GM21529 (cell line): ENCODE results near the gene CORO2A.
"Not testable (repeated sequence)": the region's sequence is repeated elsewhere in the genome, so short reads cannot be mapped to it uniquely, and the experiment has no call there.

ENCODE experiments used
- ATAC-seq: cut with Tn5 transposase; IDR thresholded peaks from one replicate; pipeline ENCODE4 v1.9.1; 2021; ENCODE audit not compliant: unreplicated experiment

CORO2A gene

DNA sequence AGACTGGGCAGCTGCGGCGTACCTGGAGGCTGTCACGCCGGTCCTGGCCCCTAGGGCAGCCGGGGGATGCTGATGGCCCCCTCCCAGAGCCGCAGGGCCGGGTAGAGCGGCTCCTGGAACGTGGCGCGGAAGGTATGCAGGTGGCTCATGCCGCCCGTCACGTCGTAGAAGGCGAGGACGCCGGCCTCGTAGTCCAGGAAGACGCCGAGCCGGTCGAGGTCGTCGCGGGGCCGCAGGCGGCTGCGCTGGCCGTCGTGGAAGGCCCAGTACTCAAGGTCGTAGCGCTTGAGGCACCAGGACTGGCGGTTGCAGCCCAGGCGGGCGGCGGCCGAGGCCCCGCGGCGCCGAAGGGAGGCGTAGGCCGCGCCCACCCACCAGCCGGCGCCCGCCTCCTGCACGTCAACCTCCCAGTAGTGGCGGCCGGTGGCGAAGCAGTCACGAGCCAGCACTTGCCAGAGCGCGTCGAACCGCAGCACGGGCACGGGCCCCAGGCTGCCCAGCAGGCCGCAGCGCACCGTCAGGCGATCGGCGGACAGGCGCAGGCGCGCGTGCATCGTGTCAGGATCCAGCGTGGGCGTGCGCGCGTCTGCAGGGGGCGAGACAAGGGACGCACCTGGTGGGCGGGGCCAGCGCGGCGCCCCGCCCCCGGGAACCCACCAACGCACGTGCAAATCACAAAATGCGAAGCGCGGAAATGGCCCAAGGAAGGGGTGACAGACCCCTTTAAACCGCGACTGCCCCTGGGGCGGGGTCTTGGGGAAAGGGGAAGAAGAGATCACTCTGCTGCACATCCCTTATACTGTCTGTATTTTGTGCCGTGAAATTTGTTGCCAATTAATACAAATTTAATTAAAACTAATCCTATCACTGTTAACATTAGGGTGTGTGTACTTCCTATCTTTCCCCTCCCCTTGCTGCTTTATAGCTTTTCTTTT, 104.8 kb downstream of the CORO2A start:
- no peak for ATAC-seq

DNA sequence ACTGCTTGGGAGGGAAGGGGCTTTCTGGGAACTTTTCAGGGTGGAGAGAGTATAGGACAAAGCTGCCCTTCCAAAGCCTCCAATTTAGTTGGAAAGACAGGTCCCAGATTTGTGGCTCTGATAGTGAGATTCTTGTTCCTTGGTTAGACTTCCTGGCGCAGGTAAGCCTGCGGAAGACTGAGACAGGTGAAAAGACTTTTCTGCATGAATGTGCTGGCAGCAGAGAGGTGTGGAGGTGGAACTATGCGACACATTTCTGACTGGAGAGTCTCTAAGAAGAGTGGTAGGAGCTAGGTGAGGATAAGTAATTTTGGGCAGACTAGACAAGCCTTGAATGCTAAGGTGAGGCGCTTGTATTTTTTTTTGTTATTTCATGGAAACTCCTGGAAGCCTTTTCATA, 106.0 kb downstream of the CORO2A start:
- ATAC-seq = no peak

- ATAC-seq = no peak
These were observed 106.5 kb downstream of the CORO2A start for GRCh38 chr9:98085944-98086343.

GRCh38 chr9:98085058-98085457, 107.4 kb downstream of the CORO2A start:
- ATAC-seq = no peak

- ATAC-seq = no peak
These were observed 108.0 kb downstream of the CORO2A start for GRCh38 chr9:98084396-98084795.

DNA sequence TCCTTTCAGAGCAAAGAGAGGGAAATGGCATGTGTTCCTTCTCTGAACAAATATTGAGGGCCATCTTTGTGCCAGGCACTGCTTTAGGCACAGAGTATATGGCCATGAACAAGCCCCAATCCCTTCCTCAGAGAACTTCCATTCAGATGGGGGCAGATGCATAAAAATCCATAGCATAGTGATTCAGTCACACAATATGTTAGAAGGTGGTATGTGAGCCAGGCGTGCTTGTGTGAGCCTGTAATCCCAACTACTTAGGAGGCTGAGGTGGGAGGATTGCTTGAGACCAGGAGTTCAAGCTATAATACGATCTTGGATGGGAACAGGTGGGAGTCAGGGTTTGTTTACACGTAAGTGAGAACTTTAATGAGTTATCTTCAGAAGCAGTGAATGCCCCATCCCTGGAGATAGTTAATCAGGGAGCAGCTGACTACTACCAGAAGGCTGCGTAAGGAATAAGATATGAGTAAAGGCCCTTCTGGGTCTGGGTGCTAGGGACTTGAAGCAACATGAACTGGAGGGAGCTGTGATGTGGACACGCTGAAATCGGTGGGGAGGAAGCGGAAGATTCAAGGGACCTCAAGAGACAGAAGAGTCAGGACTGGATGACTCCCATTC, 108.8 kb downstream of the CORO2A start:
- ATAC-seq = no peak

DNA sequence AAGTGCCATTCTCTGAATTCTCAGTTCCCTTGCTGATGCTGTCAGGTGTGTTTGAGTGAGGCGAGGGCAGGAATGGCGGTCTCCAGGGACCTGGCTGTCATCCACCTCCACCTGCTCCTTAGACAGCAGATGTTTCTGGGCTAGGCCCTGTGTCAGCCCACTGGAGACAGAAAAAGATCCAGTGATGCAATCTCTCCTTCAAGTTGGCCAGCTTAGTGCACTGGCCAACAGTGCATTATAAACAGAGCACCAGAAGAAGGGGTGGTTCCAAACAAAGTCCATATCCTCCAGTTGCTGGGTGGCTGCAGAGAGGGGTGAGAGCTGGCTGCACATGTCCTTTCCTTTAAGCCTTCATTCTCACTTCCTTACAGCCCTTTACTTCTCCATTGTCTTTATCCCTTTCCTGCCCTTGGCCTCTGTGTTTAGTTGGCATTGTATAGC, 109.4 kb downstream of the CORO2A start:
- ATAC-seq = no peak

- ATAC-seq = no peak
These were observed 110.8 kb downstream of the CORO2A start for GRCh38 chr9:98081477-98082219.

DNA sequence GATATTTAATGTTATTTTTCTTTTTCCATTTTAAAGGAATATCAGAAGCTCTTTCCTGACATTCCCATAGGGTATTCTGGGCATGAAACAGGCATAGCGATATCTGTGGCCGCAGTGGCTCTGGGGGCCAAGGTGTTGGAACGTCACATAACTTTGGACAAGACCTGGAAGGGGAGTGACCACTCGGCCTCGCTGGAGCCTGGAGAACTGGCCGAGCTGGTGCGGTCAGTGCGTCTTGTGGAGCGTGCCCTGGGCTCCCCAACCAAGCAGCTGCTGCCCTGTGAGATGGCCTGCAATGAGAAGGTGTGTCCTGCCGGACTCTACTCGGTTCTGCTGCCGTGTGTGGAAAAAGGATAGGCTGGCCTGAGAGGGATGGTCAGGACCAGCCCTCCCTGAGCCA, 111.7 kb downstream of the CORO2A start:
- no peak for ATAC-seq

GRCh38 chr9:98080326-98080725, 112.1 kb downstream of the CORO2A start:
- ATAC-seq = no peak

DNA sequence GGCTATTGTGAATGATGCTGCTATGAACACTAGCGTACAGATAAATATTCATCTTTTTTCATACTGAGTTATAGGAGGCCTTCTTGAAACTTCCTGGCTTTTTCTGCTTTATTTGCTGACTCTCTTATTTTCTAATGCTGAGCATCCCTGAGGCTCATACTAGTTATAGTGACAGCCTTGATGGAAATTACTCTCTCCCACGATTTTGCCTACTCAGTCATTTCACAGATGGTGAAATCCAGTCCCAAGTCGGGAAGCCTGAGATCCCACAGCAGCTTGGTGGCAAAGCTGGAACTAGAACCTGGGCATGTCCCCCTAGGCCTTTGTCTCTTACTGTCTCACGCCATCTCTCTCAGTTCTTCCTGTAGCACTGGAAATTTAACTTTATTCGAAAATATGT, 113.5 kb downstream of the CORO2A start:
- ATAC-seq = no peak

- ATAC-seq = not testable (repeated sequence)
These were observed 115.9 kb downstream of the CORO2A start for GRCh38 chr9:98076514-98076890.

DNA sequence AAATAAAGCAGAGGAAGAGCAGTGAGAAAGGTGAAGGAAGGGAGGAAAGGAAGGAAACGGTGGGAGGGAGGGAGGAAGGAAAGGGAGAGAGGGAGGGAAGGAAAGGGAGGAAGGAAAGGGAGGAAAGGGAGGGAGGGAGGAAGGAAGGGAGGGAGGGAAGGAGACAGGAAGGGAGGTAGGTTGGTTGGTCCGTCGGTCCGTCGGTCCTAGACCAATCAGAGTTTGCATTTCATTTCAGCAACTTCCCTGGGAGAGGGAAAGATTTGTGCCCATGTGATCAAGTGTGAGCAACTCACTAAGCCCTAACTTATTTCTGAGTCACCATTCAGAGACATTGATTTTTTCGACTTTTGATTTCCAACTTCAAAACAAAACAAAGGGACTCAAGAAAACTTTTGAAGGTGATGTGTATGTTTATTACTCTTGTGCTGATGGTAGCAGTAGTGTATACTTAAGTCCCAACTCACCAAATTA, 117.1 kb downstream of the CORO2A start:
- no peak for ATAC-seq

DNA sequence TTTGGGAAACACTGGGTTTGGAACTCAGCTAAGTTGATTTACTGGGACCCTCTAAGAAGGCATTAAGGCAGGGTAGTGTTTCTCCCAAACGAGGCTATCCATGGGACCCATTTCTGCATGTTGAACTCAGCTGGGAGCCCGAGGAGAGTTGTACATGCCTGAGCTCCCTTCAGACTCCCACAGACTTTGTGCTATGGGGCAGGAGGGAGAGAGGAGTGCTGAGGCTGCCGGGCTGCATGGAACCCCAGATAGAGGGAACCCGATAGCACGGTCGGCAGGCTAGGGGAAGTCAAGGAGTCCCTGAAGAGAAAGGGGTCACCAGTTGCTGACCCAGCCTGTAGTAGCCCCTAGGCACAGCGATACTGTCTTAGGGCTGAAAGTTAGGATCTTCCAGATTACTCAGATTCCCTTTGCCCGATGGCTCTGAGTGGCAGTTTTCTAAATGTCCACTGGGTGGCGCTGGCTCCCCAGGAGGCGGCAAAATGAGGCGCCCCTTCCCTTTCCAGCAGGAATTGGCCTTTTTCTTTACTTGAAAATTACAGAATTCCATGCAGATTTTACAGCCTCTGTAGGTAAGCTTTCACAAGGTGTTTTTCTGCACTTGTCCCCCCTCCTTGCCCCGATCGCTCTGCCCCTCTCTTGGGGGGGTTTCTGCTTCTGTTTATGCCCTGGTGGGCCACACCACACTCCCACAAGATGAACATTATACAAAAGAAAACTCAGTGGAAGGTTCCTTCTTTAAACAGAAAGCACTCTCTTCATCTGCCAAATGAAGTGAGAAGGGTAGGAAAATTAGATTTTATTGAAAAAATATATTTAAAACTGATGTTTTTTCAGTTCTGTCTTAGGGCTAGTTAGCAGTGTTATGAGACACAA, 118.1 kb downstream of the CORO2A start:
- ATAC-seq = peak; percentile 56

DNA sequence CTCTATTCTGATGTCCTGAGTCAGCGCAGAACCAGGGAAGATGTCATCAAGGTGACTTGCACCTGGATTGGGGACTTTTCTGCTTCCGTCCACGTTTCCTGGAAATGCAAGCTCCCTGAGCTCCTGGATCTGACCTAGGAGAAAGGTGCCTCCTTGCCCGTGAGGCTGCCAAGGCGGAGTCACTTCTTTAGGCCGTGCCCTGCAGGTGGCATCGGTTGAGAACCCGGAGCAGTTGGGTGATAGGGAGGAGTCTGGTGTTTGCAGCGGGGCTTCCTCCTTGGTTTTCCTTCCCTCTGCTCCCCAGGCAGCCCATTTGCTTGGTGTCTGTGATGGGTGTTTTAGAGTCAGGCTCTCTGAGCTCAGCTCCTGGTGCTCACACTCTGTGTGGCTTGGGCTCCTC, 120.7 kb downstream of the CORO2A start:
- no peak for ATAC-seq
